Memory B cell (primary cell): ENCODE data around the gene CNBD2.
"Not testable (repeated sequence)": the region's sequence is repeated elsewhere in the genome, so short reads cannot be mapped to it uniquely, and the experiment has no call there.

Source experiments
- ATAC-seq: fragments of 150-1000 bp; cut with Tn5 transposase; 2 replicates; pipeline ENCODE4 v1.10.0; 2021; ENCODE audit warnings: low read depth, mild to moderate bottlenecking, moderate library complexity
- DNase-seq, 2 donors: peaks; one replicate each; pipeline ENCODE4 v3.0.0; 2022; ENCODE audit warnings: low spot score in 2 of 2
- H3K27ac Mint-ChIP-seq: one replicate; pipeline ENCODE4 v1.8.0; 2022; ENCODE audit warnings: mild to moderate bottlenecking, moderate library complexity, mixed read lengths
- H3K27me3 Mint-ChIP-seq: one replicate; pipeline ENCODE4 v1.8.0; 2022; ENCODE audit warnings: mixed read lengths
- H3K36me3 Mint-ChIP-seq: one replicate; pipeline ENCODE4 v1.8.0; 2022; ENCODE audit warnings: mild to moderate bottlenecking, mixed read lengths
- H3K4me1 Mint-ChIP-seq: one replicate; pipeline ENCODE4 v1.8.0; 2022; ENCODE audit warnings: mixed read lengths
- H3K4me3 Mint-ChIP-seq: one replicate; pipeline ENCODE4 v1.8.0; 2022; ENCODE audit warnings: mild to moderate bottlenecking, moderate library complexity, mixed read lengths
- H3K9me3 Mint-ChIP-seq: one replicate; pipeline ENCODE4 v1.8.0; 2022; ENCODE audit warnings: mixed read lengths

CNBD2 gene

DNA sequence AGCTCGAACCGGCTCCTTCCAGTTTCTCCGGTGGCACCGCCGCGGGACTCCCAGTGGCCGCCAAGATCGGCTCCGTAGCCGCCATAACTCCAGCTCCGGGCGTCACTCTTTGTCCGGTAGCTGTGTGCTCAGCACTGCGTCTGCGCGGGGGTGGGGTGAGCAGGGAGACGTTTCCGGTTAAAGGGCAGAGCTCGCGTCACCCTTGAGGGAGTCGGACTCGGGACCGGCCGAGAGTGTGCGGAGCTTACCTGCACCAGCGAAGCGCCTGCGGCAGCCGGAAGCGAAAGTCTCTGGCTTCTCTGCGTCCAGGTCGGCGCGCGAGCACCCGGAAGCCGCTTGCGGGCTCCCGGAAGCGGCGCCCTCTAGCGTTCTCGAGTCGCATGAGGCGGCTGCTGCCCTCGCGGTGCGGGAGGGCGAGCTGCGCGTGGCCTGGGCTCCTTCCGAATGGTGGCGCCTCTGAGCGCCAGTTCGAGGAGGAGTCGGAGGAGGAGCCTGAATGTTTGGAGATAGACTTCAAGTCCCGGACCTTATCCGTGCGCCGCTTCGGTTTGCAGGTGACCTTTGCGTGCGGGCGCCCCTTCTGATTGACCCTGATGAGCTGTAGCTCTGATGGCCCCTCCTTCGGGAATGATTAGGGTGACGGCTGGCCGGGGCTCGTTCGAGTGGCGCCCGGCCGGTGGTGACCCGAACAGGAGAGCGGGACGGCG lies 14.0 kb upstream of the CNBD2 start, which contains the start of gene SCAND1:
SCAND1 (minus strand) TSS at position 303 of the 707 bp plus-strand sequence; CDS start at position 85, 218 bp downstream.
- H3K4me1 Mint-ChIP-seq = peaks cover 6% of the 10 kb centered on the region

DNA sequence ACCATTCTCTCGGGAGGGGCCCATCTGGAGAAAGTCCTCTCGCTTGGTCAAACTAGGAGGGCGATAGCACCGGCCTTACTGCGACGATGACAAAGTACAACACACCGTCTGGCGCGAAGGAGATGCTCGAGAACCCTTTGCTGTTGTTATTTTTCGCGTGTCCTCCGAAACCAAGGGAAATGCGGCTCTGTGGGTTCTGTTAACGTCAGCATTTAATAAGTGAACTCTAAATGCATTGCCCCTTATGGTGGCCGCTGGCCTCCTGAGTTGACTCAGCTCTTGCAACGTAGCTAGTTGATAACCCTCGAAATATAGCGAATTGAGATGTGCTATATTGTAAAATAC lies 13.5 kb upstream of the CNBD2 start:
- Mint-ChIP-seq H3K4me3 (peak overlapping the region; percentile 99), H3K9me3 (peaks cover 2% of the 10 kb centered on the region), H3K27ac (peak overlapping the region; percentile 95), H3K36me3 (no peaks in the 10 kb centered on the region), H3K27me3 (no peaks in the 10 kb centered on the region), H3K4me1 (peaks cover 6% of the 10 kb centered on the region)
- ATAC-seq (peak; percentile 8), DNase-seq (no peak)

More for the DNA sequence above, 14.0 kb upstream of the CNBD2 start, which contains the start of gene SCAND1:
- ATAC-seq = peak; percentile 83
- Mint-ChIP-seq H3K4me3 (peak within 1 kb of the TSS; percentile 99), H3K27me3 (no peaks in the 10 kb centered on the region), H3K9me3 (peaks cover 2% of the 10 kb centered on the region), H3K27ac (peak within 1 kb of the TSS; percentile 95), H3K36me3 (no peaks in the 10 kb centered on the region)
- DNase-seq = peak; percentile 96

DNA sequence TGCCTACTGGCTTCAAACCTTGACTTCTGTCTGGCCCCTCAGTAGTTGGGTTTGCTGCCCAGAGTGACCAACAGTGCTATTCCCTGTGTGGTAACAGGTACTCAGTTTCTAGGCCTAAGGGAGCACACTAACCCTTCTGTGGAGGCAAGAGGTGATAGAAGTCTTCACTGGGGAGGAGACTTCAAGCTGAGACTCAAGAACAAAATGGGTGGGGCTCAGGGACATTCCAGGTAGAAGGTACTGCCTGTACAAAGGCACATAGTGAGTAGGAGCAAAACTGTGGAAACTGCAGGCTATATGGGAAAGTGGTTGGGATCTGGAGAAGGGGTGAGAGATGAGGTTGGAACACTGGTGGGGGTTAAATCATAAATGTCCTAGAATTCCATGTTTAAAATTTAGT lies 11.8 kb upstream of the CNBD2 start:
- H3K36me3 Mint-ChIP-seq = no peaks in the 10 kb centered on the region
- no peak overlapping the region for H3K4me3 Mint-ChIP-seq
- DNase-seq (no peak), ATAC-seq (no peak)
- no peaks in the 10 kb centered on the region for H3K27me3 Mint-ChIP-seq
- H3K27ac Mint-ChIP-seq = no peak overlapping the region
- peaks cover 6% of the 10 kb centered on the region for H3K4me1 Mint-ChIP-seq
- H3K9me3 Mint-ChIP-seq = peaks cover 2% of the 10 kb centered on the region

DNA sequence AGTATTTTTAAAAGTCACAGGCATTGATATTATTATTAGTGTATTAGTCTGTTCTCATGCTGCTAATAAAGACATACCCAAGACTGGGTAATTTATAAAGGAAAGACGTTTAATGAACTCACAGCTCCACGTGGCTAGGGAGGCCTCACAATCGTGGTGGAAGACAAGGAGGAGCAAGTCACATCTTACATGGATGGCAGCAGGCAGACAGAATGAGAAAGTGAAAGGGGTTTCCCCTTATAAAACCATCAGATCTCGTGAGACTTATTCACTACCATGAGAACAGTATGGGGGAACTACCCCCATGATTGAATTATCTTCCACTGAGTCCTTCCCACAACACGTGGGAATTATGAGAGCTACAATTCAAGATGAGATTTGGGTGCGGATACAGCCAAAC lies 9.1 kb upstream of the CNBD2 start:
- H3K27me3 Mint-ChIP-seq, H3K4me3 Mint-ChIP-seq, DNase-seq, H3K9me3 Mint-ChIP-seq, ATAC-seq, H3K27ac Mint-ChIP-seq, H3K36me3 Mint-ChIP-seq, H3K4me1 Mint-ChIP-seq: not testable (repeated sequence)

DNA sequence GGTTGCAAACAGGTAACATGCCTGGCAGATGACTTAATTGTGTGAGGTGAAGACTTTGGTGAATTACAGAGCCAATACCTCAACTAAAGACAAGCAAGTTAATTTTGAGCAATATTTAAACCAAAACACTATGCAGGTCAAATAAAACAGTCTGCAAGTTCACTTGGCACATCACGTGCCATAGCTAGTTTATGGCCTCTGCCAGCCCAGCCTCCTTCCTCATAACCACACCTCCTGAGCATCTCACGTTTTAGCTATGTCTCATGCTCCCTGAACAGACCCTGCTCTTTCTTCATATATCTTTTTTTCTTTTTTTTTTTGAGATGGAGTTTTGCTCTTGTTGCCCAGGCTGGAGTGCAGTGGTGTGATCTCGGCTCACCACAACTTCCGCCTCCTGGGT lies 4.5 kb upstream of the CNBD2 start:
- H3K27ac Mint-ChIP-seq = no peak overlapping the region
- DNase-seq = no peak
- no peaks in the 10 kb centered on the region for H3K36me3 Mint-ChIP-seq
- no peak overlapping the region for H3K4me3 Mint-ChIP-seq
- peaks cover 2% of the 10 kb centered on the region for H3K27me3 Mint-ChIP-seq
- peaks cover 2% of the 10 kb centered on the region for H3K9me3 Mint-ChIP-seq
- no peaks in the 10 kb centered on the region for H3K4me1 Mint-ChIP-seq
- no peak for ATAC-seq

DNA sequence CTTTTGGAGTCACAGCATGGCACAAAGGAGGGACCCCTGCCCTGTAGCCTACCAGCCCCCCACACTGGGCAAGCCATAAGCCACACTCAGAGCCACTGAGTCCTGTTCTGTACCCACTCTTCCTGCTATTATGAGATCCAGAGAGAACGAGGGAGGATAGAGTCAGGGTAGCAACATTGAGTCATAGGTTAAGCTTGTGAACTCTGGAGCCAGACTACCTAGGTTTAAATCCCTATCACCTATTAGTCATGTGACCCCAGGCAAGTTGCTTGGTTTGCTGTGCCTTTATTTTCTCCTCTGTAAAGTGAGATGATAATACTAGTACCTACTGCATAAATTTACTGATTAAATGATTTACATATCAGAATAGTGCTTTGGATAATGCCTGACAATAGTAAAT lies 540 bp downstream of the CNBD2 start:
- no peak for ATAC-seq
- Mint-ChIP-seq H3K9me3 (no peaks in the 10 kb centered on the region), H3K36me3 (no peaks in the 10 kb centered on the region), H3K27ac (no peak overlapping the region), H3K4me3 (no peak overlapping the region), H3K27me3 (peaks cover 4% of the 10 kb centered on the region), H3K4me1 (no peaks in the 10 kb centered on the region)
- DNase-seq = no peak

DNA sequence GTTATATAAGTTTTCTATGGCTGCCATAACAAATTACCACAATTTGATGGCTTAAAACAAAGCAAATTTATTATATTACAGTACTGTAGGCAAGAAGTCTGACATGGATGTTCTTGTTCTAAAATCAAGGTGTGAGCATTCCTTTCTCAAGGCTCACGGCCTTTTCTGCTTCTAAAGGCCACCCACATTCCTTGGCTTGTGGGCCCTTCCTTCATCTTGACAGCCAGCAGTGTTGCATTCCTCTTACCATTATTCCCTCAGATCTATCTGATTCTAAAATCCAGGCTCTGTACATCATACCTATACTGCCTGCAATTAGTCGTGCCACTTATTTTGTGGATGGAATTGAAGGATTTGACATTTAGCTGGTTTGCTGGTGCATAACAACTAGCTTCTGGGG lies 3.6 kb downstream of the CNBD2 start:
- Mint-ChIP-seq H3K36me3 (peaks cover 2% of the 10 kb centered on the region), H3K27ac (no peak overlapping the region), H3K4me1 (no peaks in the 10 kb centered on the region), H3K27me3 (peaks cover 4% of the 10 kb centered on the region), H3K9me3 (peaks cover 2% of the 10 kb centered on the region), H3K4me3 (no peak overlapping the region)
- DNase-seq = no peak
- no peak for ATAC-seq

DNA sequence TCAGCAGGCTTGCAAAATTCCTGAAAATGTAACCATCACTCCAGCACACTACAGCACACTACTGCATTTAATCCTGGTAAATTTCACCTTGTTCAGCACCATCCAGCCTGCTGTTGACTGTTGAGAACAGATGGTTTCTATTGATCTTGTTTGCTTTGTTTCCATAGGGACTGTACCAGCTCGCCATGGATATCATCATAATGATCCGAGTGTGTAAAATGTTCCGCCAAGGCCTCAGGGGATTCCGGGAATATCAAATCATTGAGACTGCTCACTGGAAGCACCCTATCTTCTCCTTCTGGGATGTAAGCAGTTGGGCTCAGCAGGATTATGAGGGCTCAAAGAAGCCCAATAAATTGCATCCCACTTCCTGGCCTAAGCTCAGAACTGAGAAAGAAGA lies 4.1 kb downstream of the CNBD2 start:
- Mint-ChIP-seq H3K4me3 (no peak overlapping the region), H3K4me1 (no peaks in the 10 kb centered on the region), H3K27me3 (peaks cover 4% of the 10 kb centered on the region), H3K27ac (no peak overlapping the region), H3K9me3 (peaks cover 2% of the 10 kb centered on the region), H3K36me3 (peaks cover 2% of the 10 kb centered on the region)
- no peak for ATAC-seq
- DNase-seq = no peak

DNA sequence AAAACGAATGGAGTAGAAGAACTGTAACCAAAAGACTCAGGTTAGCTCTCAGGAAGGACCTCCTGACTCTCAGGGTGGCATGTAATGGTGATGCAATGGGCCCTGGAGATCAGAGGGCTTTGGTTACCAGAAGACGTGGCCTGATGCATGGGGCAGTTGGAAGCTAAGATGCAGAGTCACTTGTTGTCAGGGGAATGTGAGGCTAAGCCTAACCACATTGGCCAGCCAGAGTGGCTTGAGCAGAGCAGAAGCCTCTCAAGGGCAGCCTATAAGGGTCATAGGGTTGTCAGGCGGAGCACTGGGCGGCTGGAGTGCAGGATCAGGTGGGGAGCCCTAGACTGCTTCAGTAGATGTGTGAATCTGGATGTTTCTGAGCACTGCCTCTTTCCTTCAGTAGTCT lies 5.9 kb downstream of the CNBD2 start:
- Mint-ChIP-seq H3K9me3 (peaks cover 2% of the 10 kb centered on the region), H3K27ac (no peak overlapping the region), H3K27me3 (peaks cover 2% of the 10 kb centered on the region), H3K36me3 (peaks cover 2% of the 10 kb centered on the region), H3K4me3 (no peak overlapping the region), H3K4me1 (no peaks in the 10 kb centered on the region)
- DNase-seq = no peak
- ATAC-seq = no peak

DNA sequence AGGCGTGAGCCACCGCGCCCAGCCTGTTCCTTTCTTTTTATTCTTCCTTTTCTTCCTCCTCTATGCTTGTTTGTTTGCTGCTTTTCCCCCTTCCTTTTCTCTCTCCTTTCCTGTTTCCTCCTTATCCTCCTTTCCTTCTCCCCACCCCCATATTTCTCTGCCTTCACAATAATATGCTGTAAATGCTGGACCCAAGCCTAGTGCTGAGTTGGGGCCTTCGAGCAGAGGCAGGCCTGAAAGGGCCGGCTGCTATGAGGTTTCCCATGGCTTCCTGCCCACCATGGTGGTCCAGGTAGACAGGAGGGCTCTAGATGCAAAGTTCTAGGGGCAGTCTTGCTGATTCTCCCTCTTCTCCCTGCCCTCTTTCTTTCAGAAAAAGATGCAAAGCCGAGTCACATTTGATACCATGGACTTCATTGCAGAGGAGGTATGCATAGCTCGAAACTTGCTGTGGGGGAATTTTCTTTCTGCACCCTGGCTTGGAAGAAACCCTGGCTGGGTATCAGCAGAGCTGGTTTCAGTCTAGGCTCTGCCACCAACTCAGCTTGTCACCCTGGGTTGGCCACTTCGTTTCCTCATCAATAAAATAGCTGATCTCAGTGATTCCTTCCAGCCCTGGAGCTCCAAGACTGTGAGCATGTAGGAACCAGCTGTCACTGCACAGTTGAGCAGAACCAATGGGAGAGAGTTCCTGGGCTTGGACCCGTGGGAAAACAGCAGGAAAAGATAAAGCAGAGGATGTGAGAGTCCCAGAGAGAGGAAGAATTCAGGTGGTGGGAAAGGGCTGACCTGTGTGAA lies 7.4 kb downstream of the CNBD2 start:
- DNase-seq = no peak
- no peak overlapping the region for H3K4me3 Mint-ChIP-seq
- peaks cover 2% of the 10 kb centered on the region for H3K9me3 Mint-ChIP-seq
- H3K4me1 Mint-ChIP-seq = no peaks in the 10 kb centered on the region
- peaks cover 2% of the 10 kb centered on the region for H3K27me3 Mint-ChIP-seq
- no peak overlapping the region for H3K27ac Mint-ChIP-seq
- H3K36me3 Mint-ChIP-seq = peaks cover 2% of the 10 kb centered on the region
- ATAC-seq = no peak

DNA sequence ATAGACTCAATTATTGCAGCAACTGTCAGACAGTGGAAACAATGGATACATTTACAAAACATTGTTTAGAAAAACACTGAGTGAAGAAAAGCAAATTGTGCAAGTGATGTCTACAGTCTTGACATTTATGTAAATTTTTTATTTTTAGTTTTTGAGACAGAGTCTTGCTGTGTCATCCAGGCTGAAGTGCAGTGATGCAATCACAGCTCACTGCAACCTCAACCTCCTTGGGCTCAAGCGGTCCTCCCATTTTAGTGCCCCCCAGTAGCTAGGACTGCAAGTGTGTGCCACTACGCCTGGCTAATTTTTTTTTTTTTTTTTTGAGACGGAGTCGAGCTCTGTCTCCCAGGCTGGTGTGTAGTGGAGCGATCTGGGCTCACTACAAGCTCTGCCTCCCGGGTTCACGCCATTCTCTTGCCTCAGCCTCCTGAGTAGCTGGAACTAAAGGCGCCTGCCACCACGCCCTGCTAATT lies 9.7 kb downstream of the CNBD2 start:
- peak; percentile 34 for ATAC-seq
- Mint-ChIP-seq H3K36me3 (peaks cover 2% of the 10 kb centered on the region), H3K27me3 (peaks cover 7% of the 10 kb centered on the region), H3K4me1 (peaks cover 3% of the 10 kb centered on the region), H3K4me3 (no peak overlapping the region), H3K9me3 (peaks cover 2% of the 10 kb centered on the region), H3K27ac (no peak overlapping the region)
- no peak for DNase-seq

DNA sequence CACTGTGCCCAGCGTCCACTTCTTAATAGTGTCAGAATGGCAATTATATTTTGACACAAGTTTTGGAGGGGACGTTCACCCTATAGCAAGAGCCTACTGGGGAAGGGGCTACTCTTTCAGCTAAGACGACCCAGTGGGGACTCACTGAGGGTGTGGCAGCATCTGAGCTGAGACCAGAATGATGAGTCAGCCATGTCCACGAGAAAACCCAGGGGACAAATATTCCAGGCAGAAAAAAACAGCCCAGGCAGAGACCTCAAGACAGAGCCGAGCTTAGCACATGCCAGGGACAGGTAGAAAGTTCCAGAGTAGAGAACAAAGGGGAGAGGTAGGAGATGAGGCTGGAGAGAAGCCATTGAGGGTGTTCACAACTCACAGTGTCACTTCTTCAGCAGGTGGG lies 11.2 kb downstream of the CNBD2 start:
- DNase-seq (no peak), ATAC-seq (no peak)
- Mint-ChIP-seq H3K27ac (no peak overlapping the region), H3K27me3 (peaks cover 7% of the 10 kb centered on the region), H3K9me3 (peaks cover 2% of the 10 kb centered on the region), H3K4me1 (peaks cover 3% of the 10 kb centered on the region), H3K4me3 (no peak overlapping the region), H3K36me3 (peaks cover 2% of the 10 kb centered on the region)

DNA sequence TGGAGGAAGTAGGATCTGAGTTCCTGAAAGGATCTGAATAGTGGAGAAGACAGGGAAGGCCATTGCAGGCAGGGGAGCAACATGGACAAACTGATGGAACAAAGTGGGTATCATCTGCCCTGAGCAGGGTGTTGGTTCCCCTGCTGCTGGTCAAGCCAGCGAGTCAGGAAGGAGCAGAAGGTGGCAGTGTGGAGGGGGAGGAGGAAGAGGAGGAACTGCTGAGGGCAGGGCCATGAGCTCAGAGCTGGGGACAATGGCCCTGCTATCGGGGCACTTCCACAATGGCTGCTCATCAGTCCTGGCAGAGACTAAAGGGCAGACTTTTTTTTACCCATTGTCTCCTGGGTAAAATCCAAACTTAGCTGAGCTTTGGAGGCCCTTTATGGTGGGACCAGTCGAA lies 13.6 kb downstream of the CNBD2 start:
- Mint-ChIP-seq H3K36me3 (no peaks in the 10 kb centered on the region), H3K4me3 (no peak overlapping the region), H3K27ac (no peak overlapping the region), H3K27me3 (peaks cover 10% of the 10 kb centered on the region), H3K4me1 (peaks cover 3% of the 10 kb centered on the region), H3K9me3 (no peaks in the 10 kb centered on the region)
- DNase-seq (no peak), ATAC-seq (no peak)

DNA sequence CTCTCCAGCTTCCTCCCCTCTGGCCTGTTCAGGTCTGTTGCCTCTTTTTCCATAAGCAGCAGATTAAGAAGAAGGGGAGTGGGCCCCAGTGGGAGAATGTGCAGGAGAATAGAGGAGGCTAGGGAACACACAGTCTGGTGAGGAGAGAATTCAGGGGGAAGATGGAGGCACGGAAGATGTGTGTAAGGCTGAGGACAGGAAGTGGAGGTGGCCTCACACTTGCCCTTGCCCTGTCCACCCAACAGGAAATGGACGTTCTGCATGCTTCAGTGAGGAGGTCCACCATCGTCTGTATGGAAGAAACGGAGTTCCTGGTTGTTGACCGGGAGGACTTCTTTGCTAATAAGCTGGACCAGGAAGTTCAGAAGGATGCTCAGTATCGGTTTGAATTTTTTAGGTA lies 16.0 kb downstream of the CNBD2 start:
- Mint-ChIP-seq H3K4me1 (peaks cover 3% of the 10 kb centered on the region), H3K27me3 (peaks cover 12% of the 10 kb centered on the region), H3K27ac (no peak overlapping the region), H3K36me3 (no peaks in the 10 kb centered on the region), H3K4me3 (no peak overlapping the region), H3K9me3 (no peaks in the 10 kb centered on the region)
- no peak for DNase-seq
- no peak for ATAC-seq
